G401.6 (cell line): ENCODE data around the gene SLC9A8.

Experiments
- FAIRE-seq: peaks from 2 replicates; lab custom pipeline; 2012; peaks lifted over from hg19 to GRCh38; lab: Jason Lieb, UNC

The SLC9A8 gene

GRCh38 chr20:49916146-49917002, 103.7 kb downstream of the SLC9A8 start:
- FAIRE-seq = no peak

GRCh38 chr20:49918446-49918845, 105.8 kb downstream of the SLC9A8 start:
- FAIRE-seq = no peak

GRCh38 chr20:49919009-49919408, 106.4 kb downstream of the SLC9A8 start:
- FAIRE-seq = no peak

GRCh38 chr20:49919461-49919860, 106.8 kb downstream of the SLC9A8 start:
- no peak for FAIRE-seq

DNA sequence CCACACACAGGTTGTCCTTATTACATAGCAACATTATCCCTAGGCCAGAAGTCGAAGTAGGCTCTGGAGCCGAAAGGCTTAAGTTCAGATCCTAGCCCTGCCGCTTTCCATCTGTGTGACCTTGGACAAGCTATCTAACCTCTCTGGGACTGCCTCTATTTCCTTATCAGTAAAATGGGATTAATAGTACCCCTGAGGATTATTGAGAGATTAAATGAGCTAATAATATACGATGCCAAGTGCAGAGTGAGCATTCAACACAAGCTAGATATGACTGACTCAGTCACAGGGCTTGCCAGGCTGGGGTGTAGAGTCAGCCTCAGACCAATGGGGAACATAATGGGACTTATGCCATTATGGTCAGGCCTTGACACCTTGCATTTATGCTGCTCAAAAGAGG, 111.6 kb downstream of the SLC9A8 start:
- no peak for FAIRE-seq

DNA sequence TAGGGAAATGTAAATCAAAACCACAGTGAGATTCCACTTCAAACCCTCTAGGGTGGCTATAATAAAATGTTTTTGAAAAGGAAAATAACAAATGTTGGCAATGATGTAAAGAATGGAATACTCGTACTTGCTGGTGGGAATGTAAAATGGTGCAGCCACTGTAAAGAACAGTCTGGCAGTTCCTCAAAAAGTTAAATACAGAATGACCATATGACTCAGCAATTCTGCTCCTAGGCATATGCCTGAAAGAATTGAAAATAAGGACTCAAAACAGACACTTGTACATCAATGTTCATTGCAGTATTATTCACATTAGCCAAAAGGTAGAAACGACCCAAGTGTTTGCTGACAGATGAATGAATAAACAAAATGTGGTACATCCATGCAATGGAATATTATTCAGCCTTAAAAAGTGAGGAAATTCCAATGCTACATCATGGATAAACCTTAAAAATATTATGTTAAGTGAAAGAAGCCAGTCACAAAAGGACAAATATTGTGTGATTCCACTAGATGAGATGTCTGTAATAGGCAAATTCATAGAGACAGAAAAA, 113.3 kb downstream of the SLC9A8 start:
- no peak for FAIRE-seq

DNA sequence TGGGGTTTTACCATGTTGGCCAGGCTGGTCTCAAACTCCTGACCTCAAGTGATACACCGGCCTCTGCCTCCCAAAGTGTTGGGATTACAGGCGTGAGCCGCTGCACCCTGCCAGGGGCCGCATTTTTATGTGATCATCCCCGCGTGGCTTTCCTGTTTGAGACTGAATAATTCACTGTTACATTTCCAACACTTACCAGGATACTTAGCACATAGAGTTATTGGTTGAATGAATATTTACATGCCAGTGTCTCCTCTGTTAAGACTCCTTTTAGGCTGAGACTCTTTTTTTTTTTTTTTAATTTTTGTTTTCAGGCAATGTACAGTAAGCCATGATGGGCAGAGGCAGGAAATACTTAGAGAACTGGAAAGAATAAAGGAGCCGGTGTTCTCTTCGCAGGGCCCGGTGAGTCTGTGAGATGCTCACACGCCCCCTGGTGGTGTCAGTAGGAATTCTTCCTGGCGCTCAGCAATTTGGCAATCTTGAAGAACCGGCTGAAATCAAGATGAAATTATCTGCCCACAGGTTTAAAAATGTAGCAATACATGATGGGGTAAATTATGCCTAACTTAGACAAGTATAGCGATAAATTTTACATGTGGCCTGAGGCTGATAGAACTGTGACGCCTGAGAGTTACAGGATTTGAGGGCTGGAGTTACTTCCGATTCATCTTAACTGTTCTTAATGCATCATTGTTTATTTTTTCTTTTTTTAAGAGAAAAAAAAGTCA, 115.9 kb downstream of the SLC9A8 start:
- FAIRE-seq = peak; percentile 91

DNA sequence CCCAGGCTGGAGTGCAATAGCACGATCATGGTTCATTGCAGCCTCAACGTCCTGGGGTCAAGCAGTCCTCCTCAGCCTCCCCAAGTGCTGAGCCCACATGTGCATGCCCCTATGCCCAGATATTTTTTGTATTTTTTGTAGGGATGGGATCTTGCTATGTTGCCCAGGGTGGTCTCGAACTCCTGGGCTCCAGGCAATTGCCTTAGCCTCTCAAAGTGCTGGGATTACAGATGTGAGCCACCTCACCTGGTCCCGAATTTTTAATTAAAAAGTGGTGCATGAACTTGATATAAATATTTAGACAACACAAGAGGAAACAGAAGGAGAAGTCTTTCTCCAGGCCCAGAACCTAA, 116.5 kb downstream of the SLC9A8 start:
- no peak for FAIRE-seq

GRCh38 chr20:49935746-49936152, 123.1 kb downstream of the SLC9A8 start:
- no peak for FAIRE-seq

DNA sequence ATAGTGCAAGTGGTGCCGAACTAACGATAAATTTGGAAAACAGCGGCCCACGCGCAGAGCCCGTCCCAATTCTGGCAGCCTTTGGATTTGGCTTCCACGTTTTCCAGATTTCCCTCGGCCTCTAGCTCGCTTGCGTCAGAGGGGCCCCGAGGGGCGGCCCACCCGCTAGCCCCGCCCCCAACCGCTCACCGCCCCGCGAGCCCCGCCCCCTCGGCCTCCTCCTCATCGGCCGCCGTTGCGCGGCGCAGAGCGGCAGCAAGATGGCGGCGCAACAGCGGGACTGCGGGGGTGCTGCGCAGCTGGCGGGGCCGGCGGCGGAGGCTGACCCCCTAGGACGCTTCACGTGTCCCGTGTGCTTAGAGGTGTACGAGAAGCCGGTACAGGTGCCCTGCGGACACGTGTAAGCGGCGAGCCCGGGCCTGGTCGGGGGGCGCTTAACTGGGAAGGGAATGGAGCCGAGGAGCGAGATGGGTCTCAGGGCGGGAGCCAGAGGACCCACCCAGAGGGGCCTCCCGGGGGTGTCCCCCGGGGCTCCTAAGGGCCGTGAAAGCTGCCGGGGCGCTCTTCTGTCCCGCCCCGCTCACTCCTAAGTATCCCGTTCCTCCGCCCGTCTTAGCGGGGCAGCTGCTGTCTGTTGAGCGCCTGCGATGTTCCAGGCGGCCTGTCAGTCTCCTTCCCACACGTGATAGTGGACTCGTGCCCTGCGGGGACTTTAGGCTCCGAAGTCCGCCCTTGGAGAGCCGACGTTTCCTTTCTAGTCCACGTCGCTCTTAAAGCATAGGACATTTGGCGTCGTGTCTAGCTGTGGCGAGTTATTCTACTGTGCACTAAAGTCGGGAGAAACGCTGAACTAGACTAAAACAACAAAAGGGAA, 123.8 kb downstream of the SLC9A8 start, which contains the start of gene RNF114:
RNF114 (plus strand) TSS at position 245 of the 874 bp plus-strand sequence; CDS start at position 261, 16 bp downstream.
- no peak for FAIRE-seq

DNA sequence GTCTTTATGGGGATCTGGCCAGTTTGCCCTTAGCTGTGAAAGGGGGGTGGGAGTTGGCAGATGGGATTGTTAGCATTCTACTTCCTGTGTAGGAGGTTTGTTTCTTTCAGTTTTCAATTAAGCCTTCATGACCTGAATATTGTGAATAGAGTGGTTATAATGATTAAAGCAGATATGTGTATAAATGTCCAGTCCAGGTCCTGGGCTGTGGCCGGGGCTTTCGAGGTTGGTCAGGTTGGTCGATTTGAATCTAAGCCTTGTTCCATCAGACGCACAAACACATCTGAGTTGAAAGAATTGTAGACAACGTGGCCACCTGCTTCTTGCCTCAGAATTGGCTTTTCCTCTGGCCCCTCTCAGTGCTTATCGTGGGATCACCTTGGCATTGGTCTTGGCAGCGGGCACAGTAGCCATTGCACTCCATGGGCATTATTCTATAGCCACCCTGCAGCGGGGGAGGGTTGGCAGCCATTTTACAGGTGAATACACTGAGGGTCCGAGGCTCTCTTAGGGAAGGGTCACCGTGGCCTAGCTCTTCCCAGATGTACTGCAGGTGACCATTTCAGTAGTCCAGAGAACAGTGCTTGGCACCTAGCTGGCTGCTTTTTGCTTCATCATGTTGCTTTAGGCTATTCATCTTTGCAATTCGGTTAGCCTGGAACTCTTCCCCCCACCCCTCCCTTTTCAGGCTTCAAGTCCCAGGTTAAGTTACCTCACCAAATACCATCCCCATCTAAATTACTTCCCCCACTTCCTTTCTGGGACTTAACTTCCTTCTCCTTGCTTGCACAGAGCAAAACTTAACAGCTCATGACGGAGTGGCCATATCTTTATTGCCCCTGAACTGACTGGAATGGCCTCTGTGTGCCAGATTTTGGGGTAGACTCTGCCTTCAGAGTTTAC, 124.7 kb downstream of the SLC9A8 start:
- FAIRE-seq = no peak

DNA sequence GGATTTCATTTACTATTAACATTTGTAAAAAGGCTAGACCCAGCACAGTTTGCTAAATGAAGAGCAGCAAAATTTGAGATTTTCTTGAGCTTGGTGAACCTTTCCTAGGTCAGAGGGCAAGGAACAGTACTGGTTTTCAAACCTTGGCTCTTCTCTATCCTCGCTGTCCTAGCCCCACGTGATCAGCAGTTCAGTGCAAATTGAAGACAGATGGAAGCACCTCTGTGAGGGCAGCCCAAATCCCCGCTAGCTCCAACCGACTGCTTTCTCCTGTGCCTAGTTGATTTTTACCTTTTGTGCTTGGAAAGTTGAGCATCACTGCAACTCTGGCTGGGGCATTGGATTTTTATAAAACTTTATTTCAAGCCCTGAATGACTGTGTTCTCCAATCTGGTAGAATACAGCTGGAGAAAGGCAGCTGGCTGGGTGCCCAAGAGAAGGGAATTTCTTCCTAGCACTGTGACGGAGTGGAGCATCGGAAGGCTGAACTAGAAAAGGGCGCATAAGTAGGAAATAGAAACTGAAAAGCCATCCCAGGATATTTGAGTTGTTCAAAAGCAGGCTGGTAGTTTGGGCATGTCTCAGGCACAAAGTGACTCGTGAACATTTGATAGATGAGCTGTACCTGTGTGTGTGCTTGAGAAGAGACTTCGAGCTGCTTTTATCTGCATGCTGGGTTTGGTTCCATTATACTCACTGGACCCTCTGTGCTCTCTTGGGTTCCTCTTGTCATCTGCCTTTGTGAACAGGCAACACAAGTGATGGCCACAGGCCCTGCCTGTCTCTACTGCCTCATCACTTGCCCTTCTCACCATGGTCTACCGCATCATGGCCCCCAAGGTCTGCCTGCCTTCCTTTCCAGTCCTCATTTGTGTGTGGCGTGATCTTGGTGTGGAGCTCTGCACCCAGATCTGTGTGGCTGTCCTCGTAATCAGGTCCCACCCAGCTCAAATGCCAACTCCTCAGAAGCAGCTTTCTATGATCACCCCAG, 125.8 kb downstream of the SLC9A8 start:
- FAIRE-seq = no peak

DNA sequence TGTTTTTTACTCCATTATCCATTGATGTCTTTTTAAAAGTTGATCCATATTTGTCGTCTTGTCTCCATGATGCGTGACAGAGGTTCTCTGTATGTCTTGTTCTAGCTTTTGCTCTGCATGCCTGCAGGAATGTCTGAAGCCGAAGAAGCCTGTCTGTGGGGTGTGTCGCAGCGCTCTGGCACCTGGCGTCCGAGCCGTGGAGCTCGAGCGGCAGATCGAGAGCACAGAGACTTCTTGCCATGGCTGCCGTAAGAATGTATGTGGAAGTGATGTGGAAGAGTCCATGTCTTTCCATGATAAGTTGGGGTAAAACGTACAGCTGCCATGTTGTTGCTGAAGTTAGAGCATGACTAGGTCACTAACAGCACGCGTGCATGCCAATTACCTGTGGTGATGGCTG, 128.8 kb downstream of the SLC9A8 start:
- FAIRE-seq = no peak
